Sigmoid colon (tissue), 4 donors: ENCODE measurements around the gene WFDC8.

Source experiments
- CTCF ChIP-seq, 4 experiments: fragments of 450-650 bp in 3 of 4; fragments of 200-600 bp in 1 of 4; IDR thresholded peaks; one replicate each; pipeline ENCODE4 v1.5.1; 2016 to 2019; ENCODE audit warnings: antibody characterized with exemption in 4 of 4, mild to moderate bottlenecking in 3 of 4, moderate library complexity in 2 of 4
- POLR2A ChIP-seq, 2 donors: fragments of 450-650 bp; IDR thresholded peaks; one replicate each; pipeline ENCODE4 v1.6.1; 2016; ENCODE audit warnings: antibody characterized with exemption in 2 of 2, mild to moderate bottlenecking in 2 of 2, moderate library complexity in 2 of 2
- POLR2AphosphoS5 ChIP-seq, 4 donors: sonication (generic); formaldehyde crosslinking; IDR thresholded peaks; one replicate each; pipeline ENCODE4 v1.6.1; 2017; ENCODE audit warnings: antibody characterized with exemption in 4 of 4

GRCh38 chr20:45502561-45502960 lies 76.5 kb downstream of the WFDC8 start:
- TF ChIP-seq CTCF (IDR thresholded peaks at IDR 0.05): no peak
- TF ChIP-seq POLR2A (IDR thresholded peaks at IDR 0.05): no peak
- TF ChIP-seq POLR2AphosphoS5 (IDR thresholded peaks at IDR 0.05): no peak
